Endometrial microvascular endothelial cells (primary cell): ENCODE data around the gene RUSC1. TPM values are rescaled to one million over a fixed set of nuclear protein-coding genes. Genes with fewer than 3 reads are reported as not detected.

Source experiments
- in situ Hi-C: cut with HindIII; loops from 2 replicates; pipeline ENCODE4 v1.10.0; 2017; ENCODE audit warnings: low sequenced_read_pairs, low pct_unique_long_range_greater_than_20kb; ENCODE audit errors: inconsistent ontology term
- total RNA-seq: library from RNA; depleted of rRNA; stranded (reverse); fragments of >200 nt; gene quantifications from one replicate; pipeline ENCODE4 v1.2.3, GENCODE V29; 2015; ENCODE audit errors: inconsistent ontology term

Gene RUSC1
- total RNA-seq, 1 donor from 2014 or later = 32.8 TPM

DNA sequence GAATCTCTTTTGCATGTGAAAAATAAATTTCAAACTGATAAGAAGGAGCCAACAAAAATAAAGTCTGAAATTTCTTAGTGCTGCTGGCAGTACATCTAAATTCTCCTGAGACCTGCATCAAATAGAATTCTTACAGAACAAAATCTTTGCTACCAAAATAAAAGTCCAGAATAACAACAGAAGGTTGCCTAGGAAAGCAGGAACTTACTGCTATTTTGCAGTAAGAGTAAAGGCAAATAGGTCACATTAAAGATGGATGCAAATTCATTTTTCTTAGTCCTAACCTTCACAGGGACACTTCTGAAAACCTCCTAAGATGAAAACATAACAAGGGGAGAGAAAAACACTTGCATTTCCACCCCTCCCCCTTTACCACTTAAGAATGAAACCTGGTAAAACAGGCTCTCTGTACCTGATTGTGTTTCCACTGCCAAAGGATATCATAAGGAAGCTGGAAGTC lies 59.0 kb downstream of the RUSC1 start:
- in situ Hi-C loops = no loop called here

Other genes starting within 250 kb of the RUSC1 start
- 2.0 TPM for gene EFNA3, start 242.1 kb upstream of the RUSC1 start, total RNA-seq
- 8.7 TPM for gene EFNA1, start 193.0 kb upstream of the RUSC1 start, total RNA-seq
- 47.1 TPM for gene SLC50A1, start 185.0 kb upstream of the RUSC1 start, total RNA-seq
- 173 TPM for gene DPM3, start 180.4 kb upstream of the RUSC1 start, total RNA-seq
- 191 TPM for gene KRTCAP2, start 147.6 kb upstream of the RUSC1 start, total RNA-seq
- gene TRIM46, start 147.0 kb upstream of the RUSC1 start, total RNA-seq = 2.4 TPM
- gene THBS3, start 113.0 kb upstream of the RUSC1 start, total RNA-seq = 3.1 TPM
- 76.7 TPM for gene MTX1, start 112.2 kb upstream of the RUSC1 start, total RNA-seq
- 20.0 TPM for gene ENTREP3, start 65.4 kb upstream of the RUSC1 start, total RNA-seq
- 77.1 TPM for gene SCAMP3, start 58.5 kb upstream of the RUSC1 start, total RNA-seq
- gene CLK2, start 47.4 kb upstream of the RUSC1 start, total RNA-seq = 33.1 TPM
- gene HCN3, start 43.4 kb upstream of the RUSC1 start, total RNA-seq = 0.19 TPM
- gene PKLR, start 19.5 kb upstream of the RUSC1 start, total RNA-seq = not detected
- gene FDPS, start 12.0 kb upstream of the RUSC1 start, total RNA-seq = 362 TPM
- gene ASH1L, start 241.9 kb downstream of the RUSC1 start, total RNA-seq = 15.4 TPM